ENCODE measurements around the gene C16orf82.

Gene C16orf82

DNA sequence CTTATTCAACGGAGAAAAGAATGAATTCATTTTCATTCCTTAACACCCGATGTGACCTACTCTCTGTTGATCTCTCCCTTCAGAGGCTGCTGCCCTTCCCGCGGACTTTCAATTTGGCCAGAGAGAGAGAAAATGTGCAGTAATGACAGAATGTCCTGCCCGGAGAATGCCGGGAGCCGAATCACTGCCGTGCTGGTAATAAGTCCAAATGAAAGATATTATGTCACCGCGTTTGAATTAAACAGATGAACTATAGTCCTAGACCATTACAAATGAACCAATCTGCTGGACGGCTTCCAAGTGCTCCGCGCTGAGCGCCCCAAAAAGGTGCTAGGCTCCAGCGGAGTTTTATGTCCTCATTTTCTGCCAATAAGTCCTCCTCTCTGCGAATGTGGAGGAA lies 14.7 kb upstream of the C16orf82 start:
- ChIA-PET CTCF (no interaction called here), POLR2A (ENCODE audit: low non-redundant PET) (no interaction called here)
- DNase-seq (ENCODE audit: low spot score), result no peak
- TF ChIP-seq, protein P1, sequence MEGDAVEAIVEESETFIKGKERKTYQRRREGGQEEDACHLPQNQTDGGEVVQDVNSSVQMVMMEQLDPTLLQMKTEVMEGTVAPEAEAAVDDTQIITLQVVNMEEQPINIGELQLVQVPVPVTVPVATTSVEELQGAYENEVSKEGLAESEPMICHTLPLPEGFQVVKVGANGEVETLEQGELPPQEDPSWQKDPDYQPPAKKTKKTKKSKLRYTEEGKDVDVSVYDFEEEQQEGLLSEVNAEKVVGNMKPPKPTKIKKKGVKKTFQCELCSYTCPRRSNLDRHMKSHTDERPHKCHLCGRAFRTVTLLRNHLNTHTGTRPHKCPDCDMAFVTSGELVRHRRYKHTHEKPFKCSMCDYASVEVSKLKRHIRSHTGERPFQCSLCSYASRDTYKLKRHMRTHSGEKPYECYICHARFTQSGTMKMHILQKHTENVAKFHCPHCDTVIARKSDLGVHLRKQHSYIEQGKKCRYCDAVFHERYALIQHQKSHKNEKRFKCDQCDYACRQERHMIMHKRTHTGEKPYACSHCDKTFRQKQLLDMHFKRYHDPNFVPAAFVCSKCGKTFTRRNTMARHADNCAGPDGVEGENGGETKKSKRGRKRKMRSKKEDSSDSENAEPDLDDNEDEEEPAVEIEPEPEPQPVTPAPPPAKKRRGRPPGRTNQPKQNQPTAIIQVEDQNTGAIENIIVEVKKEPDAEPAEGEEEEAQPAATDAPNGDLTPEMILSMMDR (conservative IDR thresholded peaks at IDR 0.05; ENCODE audit: low read depth), result no peak
- no peak overlapping the region for H3K27ac ChIP-seq

- no peak for DNase-seq (ENCODE audit: low spot score)
- TF ChIP-seq, protein P1 (conservative IDR thresholded peaks at IDR 0.05; ENCODE audit: low read depth), result no peak
- POLR2A ChIA-PET (ENCODE audit: low non-redundant PET), result no interaction called here
- CTCF ChIA-PET, result no interaction called here
- no peak overlapping the region for H3K27ac ChIP-seq
Observed at GRCh38 chr16:27053996-27054395, 12.7 kb upstream of the C16orf82 start.

- ChIA-PET CTCF (interaction anchor here (0.6 kb wide), 1 partner anchor 40 kb away, joined by 3 read pairs; no protein-coding TSS in a partner anchor), POLR2A (ENCODE audit: low non-redundant PET) (no interaction called here)
- H3K27ac ChIP-seq, result no peak overlapping the region
- no peak for DNase-seq (ENCODE audit: low spot score)
- TF ChIP-seq, protein P1 (conservative IDR thresholded peaks at IDR 0.05; ENCODE audit: low read depth), result no peak
Observed at GRCh38 chr16:27058299-27058698, 8.4 kb upstream of the C16orf82 start.

- CTCF ChIA-PET, result no interaction called here
- POLR2A ChIA-PET (ENCODE audit: low non-redundant PET), result no interaction called here
- TF ChIP-seq, protein P1 (conservative IDR thresholded peaks at IDR 0.05; ENCODE audit: low read depth), result no peak
Observed at GRCh38 chr16:27070776-27071175, 4.0 kb downstream of the C16orf82 start.

GRCh38 chr16:27073733-27074132 lies 7.0 kb downstream of the C16orf82 start:
- H3K27ac ChIP-seq, result no peak overlapping the region
- DNase-seq (ENCODE audit: low spot score), result no peak
- POLR2A ChIA-PET (ENCODE audit: low non-redundant PET), result no interaction called here
- CTCF ChIA-PET, result no interaction called here
- TF ChIP-seq, protein P1 (conservative IDR thresholded peaks at IDR 0.05; ENCODE audit: low read depth), result no peak

More at GRCh38 chr16:27070776-27071175, 4.0 kb downstream of the C16orf82 start:
- no peak for DNase-seq (ENCODE audit: low spot score)
- no peak overlapping the region for H3K27ac ChIP-seq

DNA sequence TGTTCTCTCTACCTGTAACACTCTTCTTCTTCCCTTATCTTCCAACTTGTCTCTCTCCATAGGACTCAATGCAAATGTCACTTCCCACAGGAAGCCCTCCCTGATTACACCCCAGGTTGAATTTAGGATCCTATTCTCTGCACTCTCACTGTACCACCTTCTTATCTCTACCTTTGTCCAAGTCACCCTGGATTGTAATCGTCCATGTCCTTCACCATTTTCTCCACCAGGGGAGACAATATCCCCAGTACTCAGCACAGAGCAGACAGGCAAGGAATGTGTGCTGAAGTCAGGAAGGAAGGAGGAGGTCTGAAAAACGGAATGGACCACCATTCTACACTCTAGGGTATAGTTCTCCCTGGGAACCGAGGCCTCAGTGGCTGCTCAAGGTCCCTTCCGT lies 14.2 kb downstream of the C16orf82 start:
- TF ChIP-seq, protein P1 (conservative IDR thresholded peaks at IDR 0.05; ENCODE audit: low read depth), result no peak
- peak; percentile 20 for DNase-seq (ENCODE audit: low spot score)
- H3K27ac ChIP-seq, result no peak overlapping the region
- ChIA-PET CTCF (interaction anchor here (0.6 kb wide), 1 partner anchor 72 kb away, joined by 4 read pairs; no protein-coding TSS in a partner anchor), POLR2A (ENCODE audit: low non-redundant PET) (no interaction called here)

- no peak overlapping the region for H3K27ac ChIP-seq
- TF ChIP-seq, protein P1 (conservative IDR thresholded peaks at IDR 0.05; ENCODE audit: low read depth), result no peak
- ChIA-PET CTCF (no interaction called here), POLR2A (ENCODE audit: low non-redundant PET) (no interaction called here)
- peak; percentile 29 for DNase-seq (ENCODE audit: low spot score)
Observed at GRCh38 chr16:27083861-27084261, 17.1 kb downstream of the C16orf82 start.

Measured in RWPE1 (cell line).